Erythroblast (primary cell): ENCODE results near the gene POM121.
"Not testable (repeated sequence)": the region's sequence is repeated elsewhere in the genome, so short reads cannot be mapped to it uniquely, and the experiment has no call there.

Experiments used
- DNase-seq, 2 experiments: peaks; one replicate each; lab custom pipeline; 2025; lab: John Stamatoyannopoulos, UW

POM121 gene

GRCh38 chr7:72995484-72995883 is 70.6 kb downstream of the POM121 start:
- not testable (repeated sequence) for DNase-seq

DNA sequence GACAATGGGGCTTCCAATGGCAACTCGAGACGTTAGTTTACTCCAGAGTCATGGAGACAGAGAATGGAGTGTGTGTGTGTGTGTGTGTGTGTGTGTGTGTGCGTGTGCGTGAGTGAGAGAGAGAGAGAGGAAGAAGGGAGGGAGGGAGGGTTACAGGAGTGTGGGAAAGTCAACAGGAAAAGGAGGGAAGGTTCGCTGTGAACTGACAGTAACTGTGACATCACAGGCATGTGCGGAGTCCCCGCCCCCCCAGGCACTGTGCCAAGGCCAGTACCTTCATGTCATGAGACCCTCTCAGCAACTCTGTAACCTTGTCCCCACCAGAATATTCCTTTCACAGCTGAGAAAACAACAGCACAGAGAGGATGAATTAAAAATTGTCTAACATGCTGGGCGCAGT is 72.6 kb downstream of the POM121 start:
- DNase-seq = not testable (repeated sequence)

- not testable (repeated sequence) for DNase-seq
These were observed 73.1 kb downstream of the POM121 start for GRCh38 chr7:72997887-72998468.
